Aorta (tissue), 5 donors: ENCODE data around the gene PLA2G1B. TPM values are rescaled to one million over a fixed set of nuclear protein-coding genes. Genes with fewer than 3 reads are reported as not detected.

Experiments used
- ATAC-seq: fragments of 200-7000 bp; cut with Tn5 transposase; one replicate; pipeline ENCODE4 v1.9.1; 2022; ENCODE audit warnings: moderate library complexity; ENCODE audit not compliant: low FRiP score
- DNase-seq, 2 donors: peaks; one replicate each; pipeline ENCODE4 v3.0.0-alpha.2; 2020
- H3K27ac ChIP-seq, 2 donors: one replicate each; pipeline ENCODE4 v1.5.1; 2013; ENCODE audit warnings: low read length in 2 of 2, mild to moderate bottlenecking in 2 of 2, moderate library complexity in 2 of 2, control low read depth in 1 of 2, inconsistent platforms in 1 of 2, low read depth in 1 of 2
- H3K27me3 ChIP-seq, 2 donors: one replicate each; pipeline ENCODE4 v1.6.1; 2013; ENCODE audit warnings: control low read depth in 1 of 2, low read length in 1 of 2, mild to moderate bottlenecking in 1 of 2, moderate library complexity in 1 of 2; ENCODE audit not compliant: insufficient read depth in 2 of 2, control insufficient read depth in 1 of 2
- H3K36me3 ChIP-seq, 2 donors: one replicate each; pipeline ENCODE4 v1.6.1; 2013; ENCODE audit warnings: control low read depth in 1 of 2, low read length in 1 of 2, mild to moderate bottlenecking in 1 of 2; ENCODE audit not compliant: insufficient read depth in 2 of 2, control insufficient read depth in 1 of 2
- H3K4me1 ChIP-seq, 2 donors: one replicate each; pipeline ENCODE4 v1.6.1; 2013; ENCODE audit warnings: low read length in 2 of 2, control low read depth in 1 of 2, mild to moderate bottlenecking in 1 of 2, moderate library complexity in 1 of 2; ENCODE audit not compliant: insufficient read depth in 2 of 2, control insufficient read depth in 1 of 2
- H3K4me3 ChIP-seq, 2 donors: one replicate each; pipeline ENCODE4 v1.5.1; 2013; ENCODE audit warnings: low read length in 2 of 2, control low read depth in 1 of 2, mild to moderate bottlenecking in 1 of 2
- H3K9me3 ChIP-seq: one replicate; pipeline ENCODE4 v1.6.1; 2013; ENCODE audit warnings: mild to moderate bottlenecking, low read length; ENCODE audit not compliant: control insufficient read depth
- WGBS, 2 donors: extraction: QIAGEN DNeasy Blood & Tissue Kit; methylation state at CpG; one replicate each; pipeline ENCODE4 v1.1.7; 2013; 5-methylcytosine and 5-hydroxymethylcytosine counted together
- intact Hi-C, 2 donors: fragments of 100-400 bp; cut with DNase I; formaldehyde crosslinking; loops; one replicate each; pipeline versions ENCODE4 v1.14.2 to v1.15.0; 2022
- polyA plus RNA-seq, 2 donors: library from polyadenylated mRNA; stranded (reverse); fragments of 200-250 nt; gene quantifications; one replicate each; pipeline ENCODE4 v1.2.3, GENCODE V29; 2013
- total RNA-seq, 2 donors: library from RNA; stranded (reverse); fragmentation: NEBNext Ultra II Directional; extraction: Animal tissue kit (Norgen Biotek cat#: 25700); gene quantifications; one replicate each; pipeline ENCODE4 v1.2.1, GENCODE V29; 2021
- donor health status: healthy with polysubstance abuse.
- donor health status: Bipolar disorder and iron deficiency.
- donor health status: DM: no; HTN: no; CAD: no.
- donor health status: DM: no; HTN: no; CAD: no.
- donor health status: DM: yes; HTN: yes; CAD: no.

The PLA2G1B gene
- total and polyA plus RNA-seq, 4 donors = 0.91 to 3.9 (median 1.6) TPM

DNA sequence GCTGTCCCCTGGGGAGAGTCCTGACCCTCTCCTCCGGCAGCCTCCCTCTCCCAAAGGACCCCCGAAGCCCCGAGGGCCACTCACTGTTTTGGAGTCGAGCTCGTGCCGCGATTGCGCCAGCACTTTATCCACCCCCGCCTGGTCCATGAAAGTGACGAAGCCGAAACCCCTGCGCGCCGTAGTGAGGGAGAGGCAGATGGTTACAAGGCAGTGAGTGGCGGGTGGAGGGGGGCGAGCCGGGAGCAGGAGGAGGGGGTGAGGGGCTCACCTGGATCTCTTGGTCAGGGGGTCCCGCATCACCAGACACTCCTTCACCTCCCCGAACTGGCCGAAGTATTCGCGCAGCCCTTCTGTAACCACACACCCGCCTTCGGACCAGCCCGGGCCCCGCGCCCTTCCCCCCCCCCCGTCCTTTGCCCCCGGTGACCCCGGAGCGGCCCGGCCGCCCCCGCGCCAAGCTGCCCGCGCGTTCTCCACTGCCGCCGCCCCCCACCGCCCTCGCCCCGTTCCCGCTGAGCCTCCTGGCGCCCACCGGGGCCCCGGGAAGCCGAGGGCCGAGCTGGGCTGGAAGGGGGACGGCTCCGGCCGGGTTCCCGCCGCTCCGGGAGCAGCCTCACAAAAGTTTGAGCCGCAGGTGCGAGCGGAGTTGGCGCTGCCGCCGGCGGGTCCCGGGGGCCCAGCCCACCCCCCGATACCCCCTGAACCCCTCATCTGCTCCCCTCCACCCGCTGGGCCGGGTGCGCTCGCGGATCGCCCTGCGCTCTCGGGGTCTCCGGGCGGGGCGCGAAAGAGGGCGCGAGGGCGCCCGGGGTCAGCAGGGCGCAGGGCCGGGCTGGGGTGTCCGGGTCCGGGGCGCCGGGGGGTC, 40.6 kb upstream of the PLA2G1B start:
- H3K27ac ChIP-seq = no peak overlapping the region
- H3K36me3 ChIP-seq = no peaks in the 10 kb centered on the region
- no peaks in the 10 kb centered on the region for H3K27me3 ChIP-seq
- WGBS, 2 donors = 4 to 11% methylated on average over 46 to 86 of the region's 86 CpGs
- intact Hi-C loops = no loop called here
- no peak for ATAC-seq
- H3K4me1 ChIP-seq = no peaks in the 10 kb centered on the region
- DNase-seq = no peak
- H3K9me3 ChIP-seq = no peaks in the 10 kb centered on the region
- peak overlapping the region; percentile 56 to 75 for H3K4me3 ChIP-seq

GRCh38 chr12:120367233-120367923, 39.8 kb upstream of the PLA2G1B start:
- no peak for ATAC-seq
- H3K27me3 ChIP-seq = no peaks in the 10 kb centered on the region
- WGBS, 2 donors = 73 to 79% methylated on average over 10 of the region's 10 CpGs
- no peak overlapping the region for H3K4me3 ChIP-seq
- no peak overlapping the region for H3K27ac ChIP-seq
- H3K9me3 ChIP-seq = no peaks in the 10 kb centered on the region
- no peak for DNase-seq
- intact Hi-C loops = no loop called here
- no peaks in the 10 kb centered on the region for H3K4me1 ChIP-seq
- H3K36me3 ChIP-seq = no peaks in the 10 kb centered on the region

GRCh38 chr12:120366845-120367232, 39.3 kb upstream of the PLA2G1B start:
- H3K4me1 ChIP-seq = no peaks in the 10 kb centered on the region
- no peaks in the 10 kb centered on the region for H3K36me3 ChIP-seq
- H3K27ac ChIP-seq = no peak overlapping the region
- no peaks in the 10 kb centered on the region for H3K9me3 ChIP-seq
- no peak overlapping the region for H3K4me3 ChIP-seq
- intact Hi-C loops = no loop called here
- H3K27me3 ChIP-seq = no peaks in the 10 kb centered on the region
- 88 to 89% methylated on average over 7 of the region's 7 CpGs for WGBS, 2 donors
- ATAC-seq (no peak), DNase-seq (no peak)

- Histone ChIP-seq H3K4me3 (no peak overlapping the region), H3K27me3 (no peaks in the 10 kb centered on the region), H3K36me3 (no peaks in the 10 kb centered on the region), H3K27ac (no peak overlapping the region), H3K9me3 (no peaks in the 10 kb centered on the region), H3K4me1 (no peaks in the 10 kb centered on the region)
- 70 to 76% methylated on average over 7 of the region's 7 CpGs for WGBS, 2 donors
- no peak for ATAC-seq
- intact Hi-C loops = no loop called here
- no peak for DNase-seq
Measured at GRCh38 chr12:120366341-120366705, 38.7 kb upstream of the PLA2G1B start.

DNA sequence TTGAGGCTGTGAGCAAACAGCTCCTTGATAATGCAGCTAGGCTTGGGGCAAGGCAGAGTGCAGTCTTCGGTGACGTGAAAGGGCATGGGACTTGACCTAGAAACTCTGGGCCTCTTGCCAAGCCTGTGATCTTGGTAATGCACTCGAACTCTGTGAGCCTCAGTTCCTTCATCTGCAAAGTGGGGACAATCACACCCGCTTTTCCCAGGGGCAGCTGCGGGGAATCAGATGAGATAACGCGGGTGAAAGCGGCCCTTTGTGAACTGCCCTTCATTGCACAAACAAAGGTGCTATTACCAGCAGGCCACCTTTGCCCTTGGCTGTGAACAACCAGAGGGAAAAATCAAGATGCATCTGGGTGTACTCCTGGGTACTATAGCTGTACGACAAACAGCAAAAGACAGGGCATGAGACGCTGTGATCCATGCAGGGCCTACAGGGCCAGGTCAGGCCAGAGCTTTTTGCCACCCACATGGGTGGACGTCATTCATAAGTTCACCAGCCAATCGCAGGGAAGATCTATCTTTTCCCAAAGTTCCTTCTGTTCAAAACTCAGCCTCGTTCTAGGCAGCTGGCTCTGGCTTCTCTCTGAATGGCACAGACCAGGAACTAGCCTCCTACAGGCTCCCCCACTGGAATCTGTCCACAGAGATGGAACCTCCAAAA, 38.2 kb upstream of the PLA2G1B start:
- no peaks in the 10 kb centered on the region for H3K27me3 ChIP-seq
- ATAC-seq (no peak), DNase-seq (no peak)
- no peaks in the 10 kb centered on the region for H3K4me1 ChIP-seq
- intact Hi-C loops = no loop called here
- H3K36me3 ChIP-seq = no peaks in the 10 kb centered on the region
- H3K4me3 ChIP-seq = no peak overlapping the region
- WGBS, 2 donors = 66 to 67% methylated on average over 13 of the region's 13 CpGs
- H3K27ac ChIP-seq = no peak overlapping the region
- no peaks in the 10 kb centered on the region for H3K9me3 ChIP-seq

DNA sequence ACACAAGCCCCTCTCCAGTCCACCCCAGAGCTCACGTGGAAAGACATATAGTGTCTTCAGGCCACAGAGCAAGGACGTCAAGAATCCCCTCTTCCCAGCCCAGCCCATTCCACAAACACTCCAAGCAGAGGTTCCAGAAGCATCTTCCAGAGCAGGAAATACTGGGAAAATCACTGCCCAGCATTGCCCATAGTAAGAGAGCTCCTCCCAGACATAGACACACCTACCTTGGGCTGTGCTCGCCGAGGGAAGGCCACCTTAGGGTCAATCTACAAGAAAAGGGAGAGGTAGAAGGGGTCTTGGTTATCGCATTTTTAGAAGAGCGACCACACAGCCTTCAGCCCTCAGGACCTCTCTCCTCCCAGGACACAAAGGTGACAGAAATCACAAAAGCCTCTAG, 36.9 kb upstream of the PLA2G1B start:
- intact Hi-C loops = no loop called here
- H3K27ac ChIP-seq = no peak overlapping the region
- H3K4me1 ChIP-seq = no peaks in the 10 kb centered on the region
- H3K36me3 ChIP-seq = no peaks in the 10 kb centered on the region
- DNase-seq = no peak
- no peaks in the 10 kb centered on the region for H3K27me3 ChIP-seq
- no peak overlapping the region for H3K4me3 ChIP-seq
- WGBS, 2 donors = 83 to 85% methylated on average over 6 of the region's 6 CpGs
- H3K9me3 ChIP-seq = no peaks in the 10 kb centered on the region
- no peak for ATAC-seq

DNA sequence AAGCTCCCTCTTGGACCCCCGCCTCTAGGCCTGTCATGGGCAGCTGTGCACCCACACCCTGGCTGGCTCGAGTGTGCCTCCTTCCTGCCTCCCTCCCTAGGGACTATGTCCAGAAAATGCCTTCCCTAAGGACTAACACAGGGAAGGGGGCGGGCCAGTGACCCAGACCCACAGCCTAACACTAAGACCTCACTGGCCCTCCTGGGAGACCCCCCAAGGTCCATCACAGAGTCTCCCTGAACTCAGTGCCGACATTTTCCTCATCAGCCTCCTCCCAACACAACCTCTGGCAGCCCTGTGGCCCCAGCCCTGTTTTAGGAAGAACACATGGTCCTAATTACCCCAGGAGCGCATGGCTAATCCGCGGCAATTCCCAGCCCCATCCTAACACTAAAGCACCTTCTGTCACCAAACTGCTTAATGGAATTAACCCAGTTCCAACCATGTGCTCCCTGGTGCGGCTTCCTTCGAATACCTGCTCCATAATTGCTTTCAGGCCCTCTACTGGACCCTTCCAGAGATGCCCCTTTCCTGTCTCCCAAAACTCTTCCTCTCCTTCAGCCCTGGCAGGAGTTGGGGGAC, 35.8 kb upstream of the PLA2G1B start:
- intact Hi-C loops = no loop called here
- H3K4me1 ChIP-seq = no peaks in the 10 kb centered on the region

GRCh38 chr12:120362516-120363273, 35.1 kb upstream of the PLA2G1B start:
- Histone ChIP-seq H3K36me3 (no peaks in the 10 kb centered on the region), H3K9me3 (no peaks in the 10 kb centered on the region), H3K4me3 (no peak overlapping the region), H3K4me1 (no peaks in the 10 kb centered on the region), H3K27ac (no peak overlapping the region), H3K27me3 (no peaks in the 10 kb centered on the region)
- DNase-seq (no peak), ATAC-seq (no peak)
- intact Hi-C loops = no loop called here
- WGBS, 2 donors = 89 to 92% methylated on average over 14 of the region's 14 CpGs

More for the DNA sequence above, 35.8 kb upstream of the PLA2G1B start:
- no peak overlapping the region for H3K27ac ChIP-seq
- ATAC-seq (no peak), DNase-seq (no peak)
- H3K9me3 ChIP-seq = no peaks in the 10 kb centered on the region
- H3K36me3 ChIP-seq = no peaks in the 10 kb centered on the region
- no peak overlapping the region for H3K4me3 ChIP-seq
- no peaks in the 10 kb centered on the region for H3K27me3 ChIP-seq
- WGBS, 2 donors = 80 to 84% methylated on average over 9 of the region's 9 CpGs
